ENCODE data around the gene SIRT2. TPM values are rescaled to one million over a fixed set of nuclear protein-coding genes. Genes with fewer than 3 reads are reported as not detected.

SIRT2 gene
- polyA plus RNA-seq, 1 donor from 2014 or later = 102 TPM

DNA sequence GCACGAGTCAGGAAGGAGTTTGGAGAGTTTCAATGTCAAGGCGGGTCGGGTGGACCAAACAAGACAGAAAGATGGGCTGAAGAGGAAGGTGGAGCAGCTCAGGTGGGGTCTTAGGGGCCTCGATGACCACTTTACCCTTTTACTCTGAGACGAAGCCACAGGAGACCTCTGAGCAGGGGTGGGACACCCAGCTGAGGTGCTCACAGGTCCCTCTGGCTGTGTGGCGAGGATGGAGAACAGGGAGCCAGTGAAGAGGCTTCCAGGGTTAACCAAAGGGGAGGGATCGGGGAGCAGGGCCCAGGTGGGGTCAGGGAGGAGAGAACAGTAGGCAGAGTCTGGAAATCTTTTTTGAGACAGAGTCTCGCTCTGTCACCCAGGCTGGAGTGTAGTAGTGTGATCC is 14.5 kb upstream of the SIRT2 start:
- Histone ChIP-seq H3K79me2 (replicated peaks; ENCODE audit: insufficient read depth, low read length) (no peaks in the 10 kb centered on the region), H3K9me3 (ENCODE audit: low read length) (no peaks in the 10 kb centered on the region), H2AFZ (ENCODE audit: low read depth, low read length) (no peak overlapping the region), H3F3A (ENCODE audit: insufficient read depth, low read length, poor library complexity, severe bottlenecking) (no peaks in the 10 kb centered on the region), H3K4me3 (ENCODE audit: low read length) (no peak overlapping the region), H3K27me3 (ENCODE audit: insufficient read depth, low read depth, low read length) (no peaks in the 10 kb centered on the region), H3K9ac (ENCODE audit: low read length) (no peak overlapping the region), H4K20me1 (ENCODE audit: insufficient read depth) (no peaks in the 10 kb centered on the region), H3K9me2 (ENCODE audit: insufficient read depth, low read length) (no peaks in the 10 kb centered on the region), H3K36me3 (ENCODE audit: insufficient read depth, low read length) (no peaks in the 10 kb centered on the region), H3K27ac (ENCODE audit: low read length) (no peak overlapping the region), H3K4me2 (ENCODE audit: low read length) (no peak overlapping the region)
- TF ChIP-seq TAF1 (IDR thresholded peaks at IDR 0.05; ENCODE audit: low read depth) = no peak
- TF ChIP-seq EP300 (conservative IDR thresholded peaks at IDR 0.05; ENCODE audit: poor library complexity, severe bottlenecking) = no peak
- no peak for TF ChIP-seq RAD21 (conservative IDR thresholded peaks at IDR 0.05)
- no peak for TF ChIP-seq SMC3 (conservative IDR thresholded peaks at IDR 0.05; ENCODE audit: poor library complexity)
- TF ChIP-seq MXI1 (conservative IDR thresholded peaks at IDR 0.05; ENCODE audit: poor library complexity, severe bottlenecking) = no peak
- TF ChIP-seq POLR2AphosphoS5 (IDR thresholded peaks at IDR 0.05) = no peak
- TF ChIP-seq, protein P1, sequence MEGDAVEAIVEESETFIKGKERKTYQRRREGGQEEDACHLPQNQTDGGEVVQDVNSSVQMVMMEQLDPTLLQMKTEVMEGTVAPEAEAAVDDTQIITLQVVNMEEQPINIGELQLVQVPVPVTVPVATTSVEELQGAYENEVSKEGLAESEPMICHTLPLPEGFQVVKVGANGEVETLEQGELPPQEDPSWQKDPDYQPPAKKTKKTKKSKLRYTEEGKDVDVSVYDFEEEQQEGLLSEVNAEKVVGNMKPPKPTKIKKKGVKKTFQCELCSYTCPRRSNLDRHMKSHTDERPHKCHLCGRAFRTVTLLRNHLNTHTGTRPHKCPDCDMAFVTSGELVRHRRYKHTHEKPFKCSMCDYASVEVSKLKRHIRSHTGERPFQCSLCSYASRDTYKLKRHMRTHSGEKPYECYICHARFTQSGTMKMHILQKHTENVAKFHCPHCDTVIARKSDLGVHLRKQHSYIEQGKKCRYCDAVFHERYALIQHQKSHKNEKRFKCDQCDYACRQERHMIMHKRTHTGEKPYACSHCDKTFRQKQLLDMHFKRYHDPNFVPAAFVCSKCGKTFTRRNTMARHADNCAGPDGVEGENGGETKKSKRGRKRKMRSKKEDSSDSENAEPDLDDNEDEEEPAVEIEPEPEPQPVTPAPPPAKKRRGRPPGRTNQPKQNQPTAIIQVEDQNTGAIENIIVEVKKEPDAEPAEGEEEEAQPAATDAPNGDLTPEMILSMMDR (IDR thresholded peaks at IDR 0.05; ENCODE audit: poor library complexity, severe bottlenecking) = no peak
- no peak for TF ChIP-seq EZH2 (IDR thresholded peaks at IDR 0.05; ENCODE audit: borderline replicate concordance, insufficient read depth, low read length, poor library complexity, severe bottlenecking)
- TF ChIP-seq, protein P2, sequence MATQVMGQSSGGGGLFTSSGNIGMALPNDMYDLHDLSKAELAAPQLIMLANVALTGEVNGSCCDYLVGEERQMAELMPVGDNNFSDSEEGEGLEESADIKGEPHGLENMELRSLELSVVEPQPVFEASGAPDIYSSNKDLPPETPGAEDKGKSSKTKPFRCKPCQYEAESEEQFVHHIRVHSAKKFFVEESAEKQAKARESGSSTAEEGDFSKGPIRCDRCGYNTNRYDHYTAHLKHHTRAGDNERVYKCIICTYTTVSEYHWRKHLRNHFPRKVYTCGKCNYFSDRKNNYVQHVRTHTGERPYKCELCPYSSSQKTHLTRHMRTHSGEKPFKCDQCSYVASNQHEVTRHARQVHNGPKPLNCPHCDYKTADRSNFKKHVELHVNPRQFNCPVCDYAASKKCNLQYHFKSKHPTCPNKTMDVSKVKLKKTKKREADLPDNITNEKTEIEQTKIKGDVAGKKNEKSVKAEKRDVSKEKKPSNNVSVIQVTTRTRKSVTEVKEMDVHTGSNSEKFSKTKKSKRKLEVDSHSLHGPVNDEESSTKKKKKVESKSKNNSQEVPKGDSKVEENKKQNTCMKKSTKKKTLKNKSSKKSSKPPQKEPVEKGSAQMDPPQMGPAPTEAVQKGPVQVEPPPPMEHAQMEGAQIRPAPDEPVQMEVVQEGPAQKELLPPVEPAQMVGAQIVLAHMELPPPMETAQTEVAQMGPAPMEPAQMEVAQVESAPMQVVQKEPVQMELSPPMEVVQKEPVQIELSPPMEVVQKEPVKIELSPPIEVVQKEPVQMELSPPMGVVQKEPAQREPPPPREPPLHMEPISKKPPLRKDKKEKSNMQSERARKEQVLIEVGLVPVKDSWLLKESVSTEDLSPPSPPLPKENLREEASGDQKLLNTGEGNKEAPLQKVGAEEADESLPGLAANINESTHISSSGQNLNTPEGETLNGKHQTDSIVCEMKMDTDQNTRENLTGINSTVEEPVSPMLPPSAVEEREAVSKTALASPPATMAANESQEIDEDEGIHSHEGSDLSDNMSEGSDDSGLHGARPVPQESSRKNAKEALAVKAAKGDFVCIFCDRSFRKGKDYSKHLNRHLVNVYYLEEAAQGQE (IDR thresholded peaks at IDR 0.05; ENCODE audit: borderline replicate concordance) = no peak

DNA sequence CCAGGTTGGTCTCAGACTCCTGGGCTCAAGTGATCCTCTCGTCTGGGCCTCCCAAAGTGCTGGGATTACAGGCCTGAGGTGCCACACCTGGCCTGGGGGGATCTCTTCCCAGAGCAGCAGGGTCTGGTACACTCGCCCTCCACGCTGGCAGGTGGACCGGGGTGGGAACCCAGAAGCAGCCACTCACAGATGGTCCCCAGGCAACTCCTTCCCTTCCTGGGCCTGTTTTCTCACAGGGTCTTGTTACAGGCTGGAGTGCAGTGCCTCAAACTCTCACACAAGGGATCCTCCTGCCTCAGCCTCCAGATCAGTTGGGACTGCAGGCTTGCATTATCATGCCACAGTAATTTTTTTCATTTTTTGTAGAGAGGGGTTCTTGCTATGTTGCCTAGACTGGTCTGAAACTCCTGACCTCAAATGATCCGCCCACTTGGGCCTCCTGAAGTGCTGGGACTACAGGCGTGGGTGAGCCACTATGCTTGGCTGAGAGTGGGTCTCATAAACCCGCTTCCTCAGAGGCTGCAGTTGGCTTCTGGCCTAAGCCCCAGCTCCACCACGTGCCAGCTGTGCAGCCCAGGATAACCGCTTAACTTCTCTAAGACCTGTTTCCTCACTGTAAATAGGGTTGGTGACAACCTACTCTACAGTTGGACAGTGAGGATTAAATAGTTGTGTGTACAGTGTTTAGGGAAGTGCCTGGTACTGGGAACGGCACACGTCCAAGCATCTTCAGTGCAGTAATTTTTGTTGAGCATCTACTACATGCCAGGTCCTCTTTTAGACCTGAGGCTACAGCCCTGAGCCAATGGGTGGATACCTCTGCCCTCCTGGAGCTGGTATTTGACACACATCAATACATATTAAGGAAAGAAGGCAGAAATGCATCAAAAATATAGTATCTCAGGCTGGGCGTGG is 13.4 kb upstream of the SIRT2 start:
- no peaks in the 10 kb centered on the region for H3K27me3 ChIP-seq (ENCODE audit: insufficient read depth, low read depth, low read length)
- H2AFZ ChIP-seq (ENCODE audit: low read depth, low read length) = no peak overlapping the region
- no peaks in the 10 kb centered on the region for H3K79me2 ChIP-seq (replicated peaks; ENCODE audit: insufficient read depth, low read length)
- H3K4me3 ChIP-seq (ENCODE audit: low read length) = no peak overlapping the region
- no peak overlapping the region for H3K9ac ChIP-seq (ENCODE audit: low read length)
- no peaks in the 10 kb centered on the region for H3K36me3 ChIP-seq (ENCODE audit: insufficient read depth, low read length)
- H3F3A ChIP-seq (ENCODE audit: insufficient read depth, low read length, poor library complexity, severe bottlenecking) = no peaks in the 10 kb centered on the region
- no peaks in the 10 kb centered on the region for H4K20me1 ChIP-seq (ENCODE audit: insufficient read depth)
- no peaks in the 10 kb centered on the region for H3K9me3 ChIP-seq (ENCODE audit: low read length)
- no peaks in the 10 kb centered on the region for H3K9me2 ChIP-seq (ENCODE audit: insufficient read depth, low read length)
- TF ChIP-seq SMC3 (conservative IDR thresholded peaks at IDR 0.05; ENCODE audit: poor library complexity) = no peak
- TF ChIP-seq RAD21 (conservative IDR thresholded peaks at IDR 0.05) = no peak
- TF ChIP-seq EZH2 (IDR thresholded peaks at IDR 0.05; ENCODE audit: borderline replicate concordance, insufficient read depth, low read length, poor library complexity, severe bottlenecking) = no peak
- no peak for TF ChIP-seq MXI1 (conservative IDR thresholded peaks at IDR 0.05; ENCODE audit: poor library complexity, severe bottlenecking)
- TF ChIP-seq POLR2AphosphoS5 (IDR thresholded peaks at IDR 0.05) = no peak
- TF ChIP-seq, protein P1 (IDR thresholded peaks at IDR 0.05; ENCODE audit: poor library complexity, severe bottlenecking) = no peak
- TF ChIP-seq TAF1 (IDR thresholded peaks at IDR 0.05; ENCODE audit: low read depth) = no peak
- TF ChIP-seq, protein P2 (IDR thresholded peaks at IDR 0.05; ENCODE audit: borderline replicate concordance) = no peak
- no peak for TF ChIP-seq EP300 (conservative IDR thresholded peaks at IDR 0.05; ENCODE audit: poor library complexity, severe bottlenecking)
- no peak overlapping the region for H3K4me2 ChIP-seq (ENCODE audit: low read length)
- no peak overlapping the region for H3K27ac ChIP-seq (ENCODE audit: low read length)
